ENCODE data around the gene RYK. TPM values are rescaled to one million over a fixed set of nuclear protein-coding genes. Genes with fewer than 3 reads are reported as not detected.

The RYK gene
- total RNA-seq, 1 experiment from 2014 or later, result 93.7 TPM

DNA sequence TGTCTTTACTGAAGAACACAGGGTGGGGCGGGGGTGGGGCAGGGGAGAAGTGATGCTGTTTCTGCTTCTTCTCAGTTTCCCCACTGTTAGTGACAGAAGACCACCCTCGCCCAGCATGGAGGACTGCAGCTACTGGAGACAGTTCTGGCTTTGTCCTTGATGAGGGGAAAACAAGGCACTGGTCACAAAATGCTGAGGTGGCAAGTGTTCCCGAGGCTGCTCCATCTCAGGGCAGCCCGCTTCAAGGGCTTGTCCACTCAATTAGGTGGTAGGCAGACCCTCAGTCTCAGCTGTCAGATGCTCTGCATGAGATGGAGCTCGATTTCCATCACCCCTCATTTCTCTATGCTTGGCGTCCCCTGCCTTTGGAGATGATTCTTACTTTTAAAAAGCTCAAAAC, 33.8 kb upstream of the RYK start:
- ChIA-PET CTCF (no interaction called here), POLR2A (ENCODE audit: unreplicated experiment) (no interaction called here)
- no peak for DNase-seq
- H3K27ac ChIP-seq, result no peak overlapping the region
- no peaks in the 10 kb centered on the region for H3K4me1 ChIP-seq (replicated peaks; ENCODE audit: insufficient read depth)
- no TSS peak for BruUV-seq (replicated peaks)
- no peaks in the 10 kb centered on the region for H3K9me3 ChIP-seq (ENCODE audit: insufficient read depth, low read depth)
- no peak overlapping the region for H3K4me3 ChIP-seq
- no peak overlapping the region for H2AFZ ChIP-seq
- no peaks in the 10 kb centered on the region for H3K79me2 ChIP-seq (ENCODE audit: low read depth)
- no peaks in the 10 kb centered on the region for H3K9me2 ChIP-seq (ENCODE audit: insufficient read depth)
- no peak overlapping the region for H3K4me2 ChIP-seq
- TF ChIP-seq EZH2 (IDR thresholded peaks at IDR 0.05; ENCODE audit: low read depth), result no peak
- TF ChIP-seq CTCF (conservative IDR thresholded peaks at IDR 0.05), result no peak
- H3K27me3 ChIP-seq (ENCODE audit: insufficient read depth, low read depth), result no peaks in the 10 kb centered on the region
- no peaks in the 10 kb centered on the region for H3F3A ChIP-seq (ENCODE audit: insufficient read depth, low read depth)
- intact Hi-C loops (cut with micrococcal nuclease; ENCODE audit: unreplicated experiment), result no loop called here
- H4K20me1 ChIP-seq (ENCODE audit: insufficient read depth), result no peaks in the 10 kb centered on the region
- H3K36me3 ChIP-seq (ENCODE audit: low read depth), result no peaks in the 10 kb centered on the region

DNA sequence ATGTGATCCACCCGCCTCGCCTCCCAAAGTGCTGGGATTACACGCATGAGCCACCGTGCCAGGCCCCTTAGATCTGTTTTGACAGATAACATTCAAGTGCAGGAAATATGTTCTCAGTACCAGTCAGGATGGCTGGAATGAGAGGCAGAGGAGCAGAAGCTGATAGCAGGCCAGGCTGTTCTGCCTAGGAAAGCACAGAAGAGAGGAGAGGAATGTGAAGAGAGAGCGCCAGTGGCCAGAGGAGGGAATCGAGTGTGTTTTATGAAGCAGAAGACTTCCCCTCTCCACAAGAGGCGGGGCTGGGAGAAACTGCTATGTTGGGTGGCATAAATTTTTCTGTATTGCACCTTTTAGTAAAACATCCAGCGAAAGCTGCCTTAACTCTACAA, 32.0 kb upstream of the RYK start:
- no peak for DNase-seq
- Histone ChIP-seq H3K36me3 (ENCODE audit: low read depth) (no peaks in the 10 kb centered on the region), H4K20me1 (ENCODE audit: insufficient read depth) (no peaks in the 10 kb centered on the region), H3K79me2 (ENCODE audit: low read depth) (no peaks in the 10 kb centered on the region), H3F3A (ENCODE audit: insufficient read depth, low read depth) (no peaks in the 10 kb centered on the region), H2AFZ (no peak overlapping the region), H3K27me3 (ENCODE audit: insufficient read depth, low read depth) (no peaks in the 10 kb centered on the region), H3K4me3 (no peak overlapping the region), H3K4me1 (replicated peaks; ENCODE audit: insufficient read depth) (no peaks in the 10 kb centered on the region), H3K27ac (no peak overlapping the region), H3K4me2 (no peak overlapping the region), H3K9me3 (ENCODE audit: insufficient read depth, low read depth) (no peaks in the 10 kb centered on the region), H3K9me2 (ENCODE audit: insufficient read depth) (no peaks in the 10 kb centered on the region)
- ChIA-PET POLR2A (ENCODE audit: unreplicated experiment) (no interaction called here), CTCF (no interaction called here)
- no TSS peak for BruUV-seq (replicated peaks)
- intact Hi-C loops (cut with micrococcal nuclease; ENCODE audit: unreplicated experiment), result no loop called here
- TF ChIP-seq CTCF (conservative IDR thresholded peaks at IDR 0.05) (no peak), EZH2 (IDR thresholded peaks at IDR 0.05; ENCODE audit: low read depth) (no peak)

DNA sequence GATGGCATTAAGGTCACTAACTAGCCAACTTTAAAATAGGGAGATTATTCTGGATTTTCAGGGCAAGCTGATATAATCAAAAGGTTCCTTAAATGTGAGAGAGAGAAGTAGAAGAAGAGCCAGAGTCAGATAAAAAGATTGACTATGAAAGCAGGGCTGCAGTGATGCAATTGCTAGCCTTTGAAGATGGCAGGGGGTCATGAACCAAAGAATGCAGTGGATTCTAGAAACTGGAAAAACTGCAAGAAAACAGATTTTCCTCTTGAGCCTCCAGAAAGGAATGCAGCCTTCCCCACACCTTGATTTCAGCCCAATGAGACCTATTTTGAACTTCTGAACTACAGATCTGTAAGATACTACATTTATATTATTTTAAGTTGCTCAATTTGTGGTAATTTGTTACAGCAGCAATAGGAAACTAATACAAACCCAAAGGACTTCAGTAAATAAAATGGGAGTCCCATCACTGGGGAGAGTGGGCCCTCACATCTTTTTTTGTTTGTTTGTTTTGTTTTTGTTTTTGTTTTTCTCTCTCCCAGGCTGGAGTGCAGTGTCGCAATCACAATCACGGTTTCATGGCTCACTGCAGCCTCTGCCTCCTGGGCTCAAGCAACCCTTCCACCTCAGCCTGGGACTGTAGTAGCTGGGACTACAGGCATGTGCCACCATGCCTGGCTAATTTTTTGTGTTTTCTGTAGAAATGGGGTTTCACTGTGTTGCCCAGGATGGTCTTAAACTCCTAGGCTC, 31.4 kb upstream of the RYK start:
- H3K27ac ChIP-seq, result no peak overlapping the region
- ChIA-PET CTCF (no interaction called here), POLR2A (ENCODE audit: unreplicated experiment) (no interaction called here)
- H3K4me3 ChIP-seq, result no peak overlapping the region
- H4K20me1 ChIP-seq (ENCODE audit: insufficient read depth), result no peaks in the 10 kb centered on the region
- TF ChIP-seq EZH2 (IDR thresholded peaks at IDR 0.05; ENCODE audit: low read depth) (no peak), CTCF (conservative IDR thresholded peaks at IDR 0.05) (no peak)
- H3K4me2 ChIP-seq, result no peak overlapping the region
- H3K9me2 ChIP-seq (ENCODE audit: insufficient read depth), result no peaks in the 10 kb centered on the region
- H3K4me1 ChIP-seq (replicated peaks; ENCODE audit: insufficient read depth), result peaks cover 4% of the 10 kb centered on the region; the same call in 1 of the 2 replicates
- no peaks in the 10 kb centered on the region for H3K9me3 ChIP-seq (ENCODE audit: insufficient read depth, low read depth)
- H3K79me2 ChIP-seq (ENCODE audit: low read depth), result no peaks in the 10 kb centered on the region
- BruUV-seq (replicated peaks), result no TSS peak
- DNase-seq, result no peak
- intact Hi-C loops (cut with micrococcal nuclease; ENCODE audit: unreplicated experiment), result no loop called here
- no peaks in the 10 kb centered on the region for H3F3A ChIP-seq (ENCODE audit: insufficient read depth, low read depth)
- no peaks in the 10 kb centered on the region for H3K27me3 ChIP-seq (ENCODE audit: insufficient read depth, low read depth)
- H2AFZ ChIP-seq, result no peak overlapping the region
- no peaks in the 10 kb centered on the region for H3K36me3 ChIP-seq (ENCODE audit: low read depth)
